ENCODE measurements around the gene ZNF579.

The ZNF579 gene

DNA sequence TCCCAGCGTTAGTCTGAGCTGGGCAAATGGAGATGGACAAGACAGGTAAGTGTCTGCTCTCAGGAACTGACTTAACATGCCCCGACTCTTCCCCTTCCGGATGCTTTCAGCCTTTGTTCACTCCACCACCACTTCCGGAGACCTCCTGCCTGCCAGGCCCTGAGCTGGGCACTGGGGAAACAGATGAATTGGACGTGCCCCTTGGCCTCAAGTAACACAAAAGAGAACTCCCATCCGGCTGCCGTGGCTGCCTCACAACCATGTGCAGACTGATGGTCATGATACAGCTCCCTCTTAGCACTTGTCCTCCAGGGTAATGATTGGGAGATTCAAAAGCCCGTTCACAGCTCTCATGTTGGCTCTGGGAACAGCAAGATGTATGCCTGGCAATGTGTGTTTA is 36.8 kb upstream of the ZNF579 start:
- no peaks in the 10 kb centered on the region for H4K20me1 ChIP-seq (ENCODE audit: insufficient read depth, low read length)
- H3K4me2 ChIP-seq (ENCODE audit: low read depth, low read length), result no peak overlapping the region
- no peak overlapping the region for H2AFZ ChIP-seq (ENCODE audit: low read length)
- TF ChIP-seq EZH2phosphoT487 (IDR thresholded peaks at IDR 0.05; ENCODE audit: low read length) (no peak), EZH2 (optimal IDR thresholded peaks at IDR 0.05; ENCODE audit: low read depth, low read length) (no peak)
- TF ChIP-seq, protein P1, sequence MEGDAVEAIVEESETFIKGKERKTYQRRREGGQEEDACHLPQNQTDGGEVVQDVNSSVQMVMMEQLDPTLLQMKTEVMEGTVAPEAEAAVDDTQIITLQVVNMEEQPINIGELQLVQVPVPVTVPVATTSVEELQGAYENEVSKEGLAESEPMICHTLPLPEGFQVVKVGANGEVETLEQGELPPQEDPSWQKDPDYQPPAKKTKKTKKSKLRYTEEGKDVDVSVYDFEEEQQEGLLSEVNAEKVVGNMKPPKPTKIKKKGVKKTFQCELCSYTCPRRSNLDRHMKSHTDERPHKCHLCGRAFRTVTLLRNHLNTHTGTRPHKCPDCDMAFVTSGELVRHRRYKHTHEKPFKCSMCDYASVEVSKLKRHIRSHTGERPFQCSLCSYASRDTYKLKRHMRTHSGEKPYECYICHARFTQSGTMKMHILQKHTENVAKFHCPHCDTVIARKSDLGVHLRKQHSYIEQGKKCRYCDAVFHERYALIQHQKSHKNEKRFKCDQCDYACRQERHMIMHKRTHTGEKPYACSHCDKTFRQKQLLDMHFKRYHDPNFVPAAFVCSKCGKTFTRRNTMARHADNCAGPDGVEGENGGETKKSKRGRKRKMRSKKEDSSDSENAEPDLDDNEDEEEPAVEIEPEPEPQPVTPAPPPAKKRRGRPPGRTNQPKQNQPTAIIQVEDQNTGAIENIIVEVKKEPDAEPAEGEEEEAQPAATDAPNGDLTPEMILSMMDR (IDR thresholded peaks at IDR 0.05; ENCODE audit: low read length), result no peak
- no peaks in the 10 kb centered on the region for H3F3A ChIP-seq (ENCODE audit: insufficient read depth, low read length)
- H3K27ac ChIP-seq (ENCODE audit: low read length), result no peak overlapping the region
- no peaks in the 10 kb centered on the region for H3K36me3 ChIP-seq (replicated peaks; ENCODE audit: insufficient read depth, low read length)
- no peak overlapping the region for H3K9ac ChIP-seq (ENCODE audit: low read length)
- no peaks in the 10 kb centered on the region for H3K27me3 ChIP-seq (replicated peaks; ENCODE audit: insufficient read depth, low read length)
- no peaks in the 10 kb centered on the region for H3K9me3 ChIP-seq (replicated peaks; ENCODE audit: insufficient read depth, low read length)
- H3K4me1 ChIP-seq (ENCODE audit: low read length), result no peaks in the 10 kb centered on the region
- no peak overlapping the region for H3K4me3 ChIP-seq (ENCODE audit: low read length)
- 0 out of 2 replicates have a peak, but pooled peaks cover 3% of the 10 kb centered on the region for H3K79me2 ChIP-seq (ENCODE audit: low read length)
- no peaks in the 10 kb centered on the region for H3K9me2 ChIP-seq (replicated peaks; ENCODE audit: insufficient read depth, low read length)
- no peak for DNase-seq

GRCh38 chr19:55616395-55616875 is 35.8 kb upstream of the ZNF579 start:
- Histone ChIP-seq H3K79me2 (ENCODE audit: low read length) (peaks cover 7% of the 10 kb centered on the region; the same call in 1 of the 2 replicates), H3F3A (ENCODE audit: insufficient read depth, low read length) (no peaks in the 10 kb centered on the region), H3K27me3 (replicated peaks; ENCODE audit: insufficient read depth, low read length) (no peaks in the 10 kb centered on the region), H3K9ac (ENCODE audit: low read length) (no peak overlapping the region), H3K36me3 (replicated peaks; ENCODE audit: insufficient read depth, low read length) (no peaks in the 10 kb centered on the region), H3K4me1 (ENCODE audit: low read length) (no peaks in the 10 kb centered on the region), H4K20me1 (ENCODE audit: insufficient read depth, low read length) (no peaks in the 10 kb centered on the region), H3K27ac (ENCODE audit: low read length) (no peak overlapping the region), H3K4me2 (ENCODE audit: low read depth, low read length) (no peak overlapping the region), H3K9me3 (replicated peaks; ENCODE audit: insufficient read depth, low read length) (no peaks in the 10 kb centered on the region), H3K9me2 (replicated peaks; ENCODE audit: insufficient read depth, low read length) (no peaks in the 10 kb centered on the region), H2AFZ (ENCODE audit: low read length) (no peak overlapping the region), H3K4me3 (ENCODE audit: low read length) (no peak overlapping the region)
- TF ChIP-seq EZH2 (optimal IDR thresholded peaks at IDR 0.05; ENCODE audit: low read depth, low read length) (no peak), EZH2phosphoT487 (IDR thresholded peaks at IDR 0.05; ENCODE audit: low read length) (no peak)
- TF ChIP-seq, protein P1 (IDR thresholded peaks at IDR 0.05; ENCODE audit: low read length), result no peak
- no peak for DNase-seq

DNA sequence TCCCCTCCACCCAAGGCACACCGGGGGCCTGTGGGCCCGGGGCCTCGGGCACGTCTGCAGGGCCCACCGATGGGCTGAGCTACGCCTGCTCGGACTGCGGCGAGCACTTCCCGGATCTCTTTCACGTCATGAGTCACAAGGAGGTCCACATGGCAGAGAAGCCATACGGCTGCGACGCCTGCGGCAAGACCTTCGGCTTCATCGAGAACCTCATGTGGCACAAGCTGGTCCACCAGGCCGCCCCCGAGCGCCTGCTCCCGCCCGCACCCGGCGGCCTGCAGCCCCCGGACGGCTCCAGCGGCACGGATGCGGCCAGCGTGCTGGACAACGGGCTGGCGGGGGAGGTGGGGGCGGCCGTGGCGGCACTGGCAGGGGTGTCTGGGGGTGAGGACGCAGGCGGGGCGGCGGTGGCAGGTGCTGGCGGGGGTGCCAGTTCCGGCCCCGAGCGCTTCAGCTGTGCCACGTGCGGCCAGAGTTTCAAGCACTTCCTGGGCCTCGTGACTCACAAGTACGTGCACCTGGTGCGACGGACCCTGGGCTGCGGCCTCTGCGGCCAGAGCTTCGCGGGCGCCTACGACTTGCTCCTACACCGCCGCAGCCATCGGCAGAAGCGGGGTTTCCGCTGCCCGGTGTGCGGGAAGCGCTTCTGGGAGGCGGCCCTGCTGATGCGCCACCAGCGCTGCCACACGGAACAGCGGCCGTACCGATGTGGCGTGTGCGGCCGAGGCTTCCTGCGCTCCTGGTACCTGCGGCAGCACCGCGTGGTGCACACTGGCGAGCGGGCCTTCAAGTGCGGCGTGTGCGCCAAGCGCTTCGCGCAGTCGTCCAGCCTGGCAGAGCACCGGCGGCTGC is 35.1 kb upstream of the ZNF579 start:
- no peak overlapping the region for H3K27ac ChIP-seq (ENCODE audit: low read length)
- no peaks in the 10 kb centered on the region for H3K36me3 ChIP-seq (replicated peaks; ENCODE audit: insufficient read depth, low read length)
- H3K9me3 ChIP-seq (replicated peaks; ENCODE audit: insufficient read depth, low read length), result no peaks in the 10 kb centered on the region
- no peak overlapping the region for H3K9ac ChIP-seq (ENCODE audit: low read length)
- no peak overlapping the region for H2AFZ ChIP-seq (ENCODE audit: low read length)
- no peaks in the 10 kb centered on the region for H3F3A ChIP-seq (ENCODE audit: insufficient read depth, low read length)
- H3K4me1 ChIP-seq (ENCODE audit: low read length), result no peaks in the 10 kb centered on the region
- H4K20me1 ChIP-seq (ENCODE audit: insufficient read depth, low read length), result no peaks in the 10 kb centered on the region
- peaks cover 14% of the 10 kb centered on the region; the same call in 1 of the 2 replicates for H3K79me2 ChIP-seq (ENCODE audit: low read length)
- no peaks in the 10 kb centered on the region for H3K27me3 ChIP-seq (replicated peaks; ENCODE audit: insufficient read depth, low read length)
- no peak for DNase-seq
- TF ChIP-seq, protein P1 (IDR thresholded peaks at IDR 0.05; ENCODE audit: low read length), result no peak
- TF ChIP-seq EZH2phosphoT487 (IDR thresholded peaks at IDR 0.05; ENCODE audit: low read length), result no peak
- TF ChIP-seq EZH2 (optimal IDR thresholded peaks at IDR 0.05; ENCODE audit: low read depth, low read length), result no peak
- H3K4me3 ChIP-seq (ENCODE audit: low read length), result no peak overlapping the region
- no peaks in the 10 kb centered on the region for H3K9me2 ChIP-seq (replicated peaks; ENCODE audit: insufficient read depth, low read length)
- no peak overlapping the region for H3K4me2 ChIP-seq (ENCODE audit: low read depth, low read length)

All from MM.1S (cell line).